ENCODE measurements around the gene KRTAP10-9. TPM values are rescaled to one million over a fixed set of nuclear protein-coding genes. Genes with fewer than 3 reads are reported as not detected.
"Not testable (repeated sequence)": the region's sequence is repeated elsewhere in the genome, so short reads cannot be mapped to it uniquely, and the experiment has no call there.

KRTAP10-9 gene
- total RNA-seq, 1 donor from 2014 or later: not detected

GRCh38 chr21:44596068-44596725 lies 30.7 kb upstream of the KRTAP10-9 start:
- CTCF ChIA-PET: no interaction called here
- H3K4me3 Mint-ChIP-seq: no peak overlapping the region
- intact Hi-C loops (cut with micrococcal nuclease): no loop called here

GRCh38 chr21:44598061-44598460 lies 28.8 kb upstream of the KRTAP10-9 start:
- POLR2A ChIA-PET: no interaction called here
- no peak for DNase-seq
- CTCF ChIA-PET: no interaction called here
- Mint-ChIP-seq H3K9me3 (peaks cover 4% of the 10 kb centered on the region), H3K36me3 (ENCODE audit: low read depth) (no peaks in the 10 kb centered on the region), H3K4me1 (no peaks in the 10 kb centered on the region), H3K4me3 (no peak overlapping the region), H3K27ac (no peak overlapping the region), H3K27me3 (peaks cover 19% of the 10 kb centered on the region)
- no peak for TF ChIP-seq CTCF (IDR thresholded peaks at IDR 0.05)
- no peak for ATAC-seq (ENCODE audit: low read depth)
- intact Hi-C loops (cut with micrococcal nuclease): no loop called here

More at GRCh38 chr21:44596068-44596725, 30.7 kb upstream of the KRTAP10-9 start:
- Mint-ChIP-seq H3K9me3 (peaks cover 4% of the 10 kb centered on the region), H3K36me3 (ENCODE audit: low read depth) (no peaks in the 10 kb centered on the region), H3K4me1 (no peaks in the 10 kb centered on the region), H3K27me3 (peaks cover 17% of the 10 kb centered on the region), H3K27ac (no peak overlapping the region)
- POLR2A ChIA-PET: no interaction called here
- no peak for TF ChIP-seq CTCF (IDR thresholded peaks at IDR 0.05)
- DNase-seq: no peak
- ATAC-seq (ENCODE audit: low read depth): no peak

GRCh38 chr21:44599264-44600029 lies 27.4 kb upstream of the KRTAP10-9 start:
- TF ChIP-seq CTCF (IDR thresholded peaks at IDR 0.05): no peak
- ChIA-PET POLR2A (no interaction called here), CTCF (no interaction called here)
- intact Hi-C loops (cut with micrococcal nuclease): no loop called here
- Mint-ChIP-seq H3K4me3 (no peak overlapping the region), H3K27me3 (peaks cover 23% of the 10 kb centered on the region), H3K9me3 (peaks cover 4% of the 10 kb centered on the region), H3K4me1 (no peaks in the 10 kb centered on the region), H3K27ac (no peak overlapping the region), H3K36me3 (ENCODE audit: low read depth) (no peaks in the 10 kb centered on the region)
- no peak for ATAC-seq (ENCODE audit: low read depth)
- DNase-seq: no peak

- ATAC-seq (ENCODE audit: low read depth); CTCF ChIA-PET; intact Hi-C loops (cut with micrococcal nuclease); DNase-seq; H3K4me1 Mint-ChIP-seq; H3K9me3 Mint-ChIP-seq; POLR2A ChIA-PET; H3K27ac Mint-ChIP-seq; H3K4me3 Mint-ChIP-seq; H3K36me3 Mint-ChIP-seq (ENCODE audit: low read depth): not testable (repeated sequence)
- peaks cover 26% of the 10 kb centered on the region for H3K27me3 Mint-ChIP-seq
Measured at GRCh38 chr21:44600118-44600978, 26.5 kb upstream of the KRTAP10-9 start, which contains the start of gene KRTAP10-7. KRTAP10-7 (plus strand) TSS chr21:44600597; CDS start chr21:44600622, 25 bp downstream.

- intact Hi-C loops (cut with micrococcal nuclease); H3K27ac Mint-ChIP-seq; ATAC-seq (ENCODE audit: low read depth); POLR2A ChIA-PET; DNase-seq; H3K36me3 Mint-ChIP-seq (ENCODE audit: low read depth); CTCF ChIA-PET; H3K4me1 Mint-ChIP-seq; H3K4me3 Mint-ChIP-seq: not testable (repeated sequence)
- peaks cover 26% of the 10 kb centered on the region for H3K27me3 Mint-ChIP-seq
- peaks cover 12% of the 10 kb centered on the region for H3K9me3 Mint-ChIP-seq
Measured at GRCh38 chr21:44601091-44601490, 25.8 kb upstream of the KRTAP10-9 start.

Measured in activated B cell treated with CpG ODN at 0.5 μM for 24 hours (primary cell).